Posterior vena cava (tissue), 2 donors: Measurements from ENCODE around the gene FAM163B. TPM values are rescaled to one million over a fixed set of nuclear protein-coding genes. Genes with fewer than 3 reads are reported as not detected.

Experiments
- DNase-seq: peaks from one replicate; pipeline ENCODE4 v3.0.0-alpha.2; 2020; ENCODE audit warnings: low spot score
- intact Hi-C, 2 donors: fragments of 100-400 bp; cut with DNase I; formaldehyde crosslinking; loops; one replicate each; pipeline versions ENCODE4 v1.14.1 to v1.14.2; 2022 to 2023
- total RNA-seq, 2 donors: library from RNA; stranded (reverse); fragmentation: NEBNext Ultra II Directional; extraction: Animal tissue kit (Norgen Biotek cat#: 25700); gene quantifications; one replicate each; pipeline ENCODE4 v1.2.1, GENCODE V29; 2021
- donor health status: DM: yes; HTN: yes; CAD: no.
- donor health status: DM: yes; HTN: yes; CAD: no.

The FAM163B gene
- total RNA-seq, 2 donors from 2014 or later = not detected

- no peak for DNase-seq
- intact Hi-C loops = no loop called here
These were observed 46.4 kb downstream of the FAM163B start for GRCh38 chr9:133562611-133563290.

DNA sequence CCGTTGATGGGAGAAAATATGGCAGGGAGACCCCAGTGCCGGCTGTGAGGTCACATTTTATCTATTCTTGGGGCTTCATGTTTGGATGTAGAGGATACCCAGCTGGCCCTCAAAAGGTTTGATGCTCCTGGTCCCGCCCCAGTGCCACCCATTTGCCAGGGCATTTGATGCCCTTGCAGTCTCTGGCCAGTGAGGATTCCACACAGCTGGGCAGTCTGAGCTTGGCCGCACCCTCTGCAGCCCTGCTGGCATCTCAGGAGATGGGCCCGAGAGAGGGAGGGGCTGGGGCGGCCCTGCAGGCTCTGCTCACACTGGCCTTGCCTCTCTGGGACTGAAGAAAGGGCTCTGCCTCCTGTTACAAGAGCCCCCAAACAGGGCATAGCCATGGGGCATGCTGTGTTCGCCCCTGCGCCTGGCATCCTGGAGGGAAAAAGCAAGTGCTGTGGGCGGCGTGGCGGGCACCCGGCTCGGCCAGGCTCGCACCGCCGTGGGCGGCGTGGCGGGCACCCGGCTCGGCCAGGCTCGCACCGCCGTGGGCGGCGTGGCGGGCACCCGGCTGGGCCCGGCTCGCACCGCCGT is 47.1 kb downstream of the FAM163B start:
- intact Hi-C loops = no loop called here
- DNase-seq = no peak

DNA sequence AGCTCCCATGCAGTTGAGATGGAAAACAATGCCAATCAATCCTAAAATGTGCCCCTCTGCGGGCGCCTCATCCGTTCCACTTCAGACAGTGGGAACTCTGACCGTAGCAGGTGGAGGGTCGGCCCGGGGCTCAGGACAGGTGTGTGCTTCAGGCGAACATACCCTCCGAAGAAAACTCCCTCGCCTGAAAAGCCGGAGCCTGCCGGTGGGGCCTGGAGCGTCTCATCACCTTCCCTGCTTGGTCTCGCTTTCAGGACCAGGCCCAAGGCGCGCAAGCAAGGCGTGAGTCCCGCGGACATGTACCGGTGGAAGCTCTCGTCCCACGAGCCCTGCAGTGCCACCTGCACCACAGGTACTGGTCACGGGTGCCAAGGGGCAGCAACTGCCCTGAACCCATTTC is 48.2 kb downstream of the FAM163B start:
- DNase-seq = no peak
- intact Hi-C loops = no loop called here

DNA sequence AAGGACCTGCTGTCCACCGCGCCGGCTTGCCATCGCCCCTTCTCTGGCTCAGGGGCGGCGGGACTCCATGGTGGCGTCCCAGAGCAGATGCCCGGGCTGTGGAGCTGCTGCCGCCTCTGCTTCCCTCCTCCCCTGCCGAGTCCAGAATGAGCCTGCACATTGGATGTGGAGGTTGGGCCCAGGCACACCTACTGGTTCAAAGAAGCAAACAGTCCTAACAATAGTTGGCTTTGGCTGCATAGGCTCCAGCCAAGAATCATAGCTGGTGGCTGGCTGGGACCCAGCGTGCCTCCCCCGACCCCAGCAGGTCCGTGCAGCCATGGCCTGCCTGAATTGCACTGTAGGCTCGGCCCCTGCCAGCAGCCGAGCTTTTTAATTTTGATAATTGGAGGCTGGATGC is 48.9 kb downstream of the FAM163B start:
- no peak for DNase-seq
- intact Hi-C loops = no loop called here

DNA sequence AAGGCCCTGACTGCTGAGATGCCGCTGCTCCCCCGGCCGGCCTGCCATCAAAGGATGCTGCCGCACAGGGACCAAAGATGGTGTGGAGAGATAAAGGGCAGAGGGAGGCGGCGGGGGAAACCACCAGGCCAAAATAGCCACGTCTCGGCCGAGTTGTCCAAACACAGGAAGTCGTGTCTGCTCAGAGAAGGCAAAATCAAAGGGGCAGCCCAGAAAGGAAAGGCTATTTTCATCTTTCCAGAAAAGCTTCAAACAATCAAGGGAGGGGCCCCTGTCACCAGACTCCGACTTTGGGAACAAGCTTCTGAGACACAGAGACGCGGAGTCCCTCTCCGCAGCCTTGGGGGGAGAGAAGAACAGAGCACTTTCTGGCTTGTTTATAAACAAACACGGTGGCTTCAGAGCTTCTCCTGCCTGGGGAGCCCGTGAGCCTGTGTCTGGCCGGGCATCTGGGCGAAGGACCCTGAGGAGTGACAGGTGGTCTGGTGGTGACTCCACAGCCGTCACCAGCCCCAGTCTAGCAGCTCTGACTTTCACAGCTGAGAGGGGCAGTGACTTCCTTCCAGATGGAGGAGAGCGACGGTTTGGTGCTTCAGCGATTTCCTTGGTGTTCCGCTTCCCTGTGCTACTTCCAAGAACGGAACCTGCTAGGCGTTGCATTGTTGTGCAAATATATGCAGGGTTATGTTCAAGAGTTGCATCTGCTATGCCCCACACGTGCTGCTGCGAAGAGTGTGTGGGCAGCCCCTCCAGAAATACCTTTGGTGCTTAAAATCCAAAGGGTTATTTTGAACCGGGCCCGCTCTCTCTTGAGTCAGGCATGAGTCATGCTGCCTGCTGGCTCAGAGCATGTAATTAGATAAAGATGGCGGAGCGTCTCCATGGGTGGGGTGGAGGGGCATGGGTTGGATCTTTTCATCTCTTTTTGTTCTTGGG is 50.7 kb downstream of the FAM163B start:
- intact Hi-C loops = no loop called here
- DNase-seq = no peak

GRCh38 chr9:133557581-133557980 is 51.6 kb downstream of the FAM163B start:
- no peak for DNase-seq
- intact Hi-C loops = no loop called here

DNA sequence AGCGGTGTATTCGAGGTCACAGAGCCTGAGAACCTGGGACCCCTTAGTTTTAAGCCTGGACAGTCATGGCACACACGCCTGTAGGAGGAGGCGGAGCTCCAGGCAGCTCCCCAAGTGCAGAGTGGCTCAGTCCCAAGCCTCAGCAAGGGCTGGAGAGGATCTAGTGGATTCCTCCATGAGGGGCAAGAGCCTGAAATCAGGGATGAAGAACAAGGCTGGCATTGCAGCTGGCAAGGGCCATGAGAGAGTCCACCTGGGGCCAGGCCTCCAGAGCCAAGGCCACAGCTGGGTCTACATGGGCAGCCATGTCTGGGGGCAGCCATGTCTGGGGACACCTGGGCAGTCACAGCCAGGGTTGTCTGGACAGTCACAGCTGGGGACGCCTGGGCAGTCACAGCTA is 52.8 kb downstream of the FAM163B start:
- DNase-seq = no peak
- intact Hi-C loops = no loop called here

- DNase-seq = no peak
- intact Hi-C loops = no loop called here
These were observed 54.5 kb downstream of the FAM163B start for GRCh38 chr9:133554729-133555128.

- no peak for DNase-seq
- intact Hi-C loops = no loop called here
These were observed 55.0 kb downstream of the FAM163B start for GRCh38 chr9:133553973-133554713.

GRCh38 chr9:133553123-133553522 is 56.1 kb downstream of the FAM163B start:
- intact Hi-C loops = no loop called here
- no peak for DNase-seq

DNA sequence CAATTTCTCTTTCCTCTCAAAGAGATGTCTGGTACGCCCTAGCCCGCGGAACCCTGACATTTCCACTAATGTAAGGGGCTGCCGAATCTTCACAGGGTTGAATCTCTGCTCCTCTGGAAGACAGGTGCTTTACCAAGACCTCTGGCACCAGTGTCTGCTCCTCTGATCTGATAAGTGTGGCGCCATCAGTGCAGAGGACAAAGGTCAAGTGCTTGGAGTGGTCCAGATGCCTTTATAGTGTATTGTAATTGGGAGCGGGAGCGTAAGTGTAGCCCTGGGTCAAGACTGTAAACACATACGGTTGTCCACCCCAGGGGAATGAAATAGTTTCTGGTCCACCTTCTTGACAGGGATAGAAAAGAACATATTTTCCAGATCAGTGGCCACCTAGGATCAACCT is 57.0 kb downstream of the FAM163B start:
- intact Hi-C loops = no loop called here
- no peak for DNase-seq

DNA sequence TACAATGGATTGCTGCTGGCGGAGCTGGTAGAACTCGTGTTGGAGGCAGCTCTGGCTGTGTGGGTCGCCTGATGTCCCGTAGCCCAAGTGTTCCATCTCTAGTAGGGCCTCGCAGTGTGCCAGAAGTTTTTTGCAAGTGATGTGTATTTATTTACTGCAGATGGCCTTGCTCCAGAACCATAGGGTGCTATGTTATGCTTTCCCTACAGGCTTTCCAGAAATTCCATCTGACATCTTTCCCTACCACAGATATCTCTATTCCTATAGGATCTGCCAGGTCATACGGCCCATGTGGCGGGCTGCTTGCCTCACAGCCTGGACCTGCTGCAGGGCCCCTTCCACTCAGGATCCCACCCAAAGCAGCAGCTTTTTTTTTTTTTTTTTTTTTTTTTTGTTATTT is 57.7 kb downstream of the FAM163B start:
- intact Hi-C loops = no loop called here
- DNase-seq = no peak

- DNase-seq = no peak
- intact Hi-C loops = no loop called here
These were observed 62.1 kb downstream of the FAM163B start for GRCh38 chr9:133547116-133547515.

GRCh38 chr9:133546287-133546680 is 62.9 kb downstream of the FAM163B start:
- DNase-seq = no peak
- intact Hi-C loops = no loop called here

DNA sequence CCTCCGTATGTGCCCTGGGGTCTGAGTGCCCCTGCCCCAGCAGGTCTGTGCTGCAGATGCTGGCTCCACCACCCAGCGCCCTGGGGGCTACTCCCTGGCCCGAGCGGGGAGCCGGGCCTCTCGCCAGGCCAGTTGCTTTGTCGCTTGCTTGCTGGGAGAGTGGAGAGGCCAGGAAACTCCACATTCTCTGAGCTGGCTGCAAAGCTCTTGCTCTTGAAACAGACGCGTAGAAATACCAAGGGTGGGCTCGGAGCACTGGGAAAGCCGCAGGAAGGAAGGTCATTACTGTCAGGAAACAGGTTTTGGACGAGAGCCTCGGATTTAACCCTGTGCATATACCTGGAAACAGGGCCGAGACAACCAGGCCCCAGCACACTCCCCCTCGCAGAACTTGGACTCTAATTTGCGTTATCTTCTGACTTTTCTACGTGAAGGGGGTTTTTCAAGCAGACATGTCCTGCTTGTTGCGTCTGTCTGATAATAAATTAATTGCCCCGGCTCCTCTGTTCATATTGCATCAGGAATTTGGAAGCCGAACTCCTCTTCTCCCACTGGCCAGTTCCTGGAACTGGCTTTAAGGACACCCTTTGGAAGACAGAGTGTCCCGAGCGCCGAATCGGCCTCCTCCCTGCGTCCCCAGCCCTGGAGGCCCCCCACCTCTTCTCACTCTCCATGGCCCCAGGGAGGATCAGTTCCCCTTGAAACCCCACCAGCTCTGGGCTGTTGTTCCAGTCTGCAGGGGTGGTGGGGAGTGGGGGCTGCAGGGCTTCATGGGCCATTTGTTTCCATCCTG is 63.5 kb downstream of the FAM163B start:
- DNase-seq = no peak
- intact Hi-C loops = no loop called here

DNA sequence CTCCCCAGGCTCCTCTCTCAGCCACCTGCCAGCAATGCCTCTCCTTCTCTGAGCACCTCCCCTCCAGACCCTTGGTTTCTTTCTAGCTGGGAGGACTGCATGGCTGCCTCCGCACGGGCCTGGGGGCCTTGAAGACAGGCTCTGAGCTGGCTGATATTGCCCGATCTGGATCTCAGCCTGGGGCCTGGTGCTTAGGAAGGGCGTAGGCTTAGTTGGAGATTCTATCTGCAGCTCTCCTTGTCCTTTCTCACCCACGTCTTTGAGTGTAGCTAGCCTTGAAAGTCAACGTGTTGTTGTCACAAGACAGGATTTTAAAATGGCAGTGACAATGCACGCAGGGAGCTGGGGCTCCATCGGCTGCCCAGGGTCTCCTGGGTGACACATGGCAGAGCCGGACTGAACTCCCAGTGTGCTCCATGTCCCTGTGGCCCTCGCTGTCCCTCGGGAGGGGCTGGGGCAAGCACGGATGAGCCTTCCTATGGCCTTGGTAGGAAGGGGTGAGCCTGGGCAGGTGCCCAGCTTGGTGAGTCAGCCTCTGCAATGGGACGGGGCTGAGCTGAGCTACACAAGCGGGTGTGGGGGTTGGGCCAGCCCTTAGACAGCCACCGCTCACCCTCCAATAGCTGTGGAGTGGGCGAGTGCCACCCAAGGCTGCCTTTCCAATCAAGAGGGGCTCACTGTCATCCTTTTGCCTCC is 65.3 kb downstream of the FAM163B start:
- no peak for DNase-seq
- intact Hi-C loops = no loop called here

GRCh38 chr9:133542002-133542401 is 67.2 kb downstream of the FAM163B start:
- no peak for DNase-seq
- intact Hi-C loops = no loop called here

GRCh38 chr9:133540698-133541025 is 68.5 kb downstream of the FAM163B start:
- DNase-seq = no peak
- intact Hi-C loops = no loop called here
